PFSK-1 (cell line): Measurements from ENCODE around the gene PPP2R2B.

Experiments
- FOXP2 ChIP-seq: optimal IDR thresholded peaks from 2 replicates; pipeline ENCODE3; 2011; ENCODE audit warnings: borderline replicate concordance, control low read depth, inconsistent platforms; ENCODE audit not compliant: insufficient read depth; ENCODE audit errors: extremely low read length, extremely low read depth
- POLR2AphosphoS5 ChIP-seq: IDR thresholded peaks from 2 replicates; pipeline ENCODE4 v1.6.1; 2012; ENCODE audit warnings: low read depth, mild to moderate bottlenecking, control low read depth, low read length, moderate library complexity
- TF ChIP-seq, protein P1 (sequence below), 2 experiments: IDR thresholded peaks; 2 replicates each; pipeline versions ENCODE4 v1.6.1 to v1.8.0; 2011 to 2012; ENCODE audit warnings: low read depth in 2 of 2, low read length in 2 of 2, control low read depth in 1 of 2, inconsistent platforms in 1 of 2, mild to moderate bottlenecking in 1 of 2, moderate library complexity in 1 of 2; ENCODE audit not compliant: insufficient read depth in 1 of 2

DNA sequence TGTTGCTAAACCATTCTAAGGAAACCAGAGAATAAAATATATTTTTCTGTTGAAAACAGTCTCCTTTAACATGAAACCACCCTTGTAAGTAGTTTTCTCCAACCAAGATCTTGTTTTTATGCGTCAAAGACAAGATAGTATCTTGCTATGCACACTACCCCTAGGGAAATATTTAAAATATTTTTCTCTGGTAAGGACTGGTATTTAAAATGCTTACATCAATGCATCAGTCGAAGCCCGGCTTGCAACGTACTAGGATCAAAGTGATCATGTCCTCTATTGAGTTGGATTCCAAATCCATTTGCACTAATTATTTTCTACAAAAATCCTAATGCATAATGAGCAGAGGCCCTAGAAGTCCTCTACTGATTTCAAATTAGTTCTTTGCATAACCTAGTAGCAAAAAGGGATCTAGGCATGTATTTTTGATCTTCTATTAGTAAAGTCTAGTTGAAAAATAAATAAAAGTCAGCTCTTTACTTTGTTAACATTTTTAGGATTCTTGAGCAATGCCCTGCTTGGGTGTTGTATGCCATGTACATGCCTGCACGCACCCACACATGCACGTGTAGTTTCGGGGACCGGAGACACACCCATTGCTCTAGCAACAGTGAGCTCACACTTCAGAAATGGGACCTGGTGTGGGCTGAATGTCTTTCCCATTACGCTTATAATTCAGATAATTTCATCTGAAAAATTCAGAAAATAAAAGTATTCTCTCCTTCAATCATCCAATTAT is 197.5 kb downstream of the PPP2R2B start:
- no peak for TF ChIP-seq FOXP2
- TF ChIP-seq, protein P1, sequence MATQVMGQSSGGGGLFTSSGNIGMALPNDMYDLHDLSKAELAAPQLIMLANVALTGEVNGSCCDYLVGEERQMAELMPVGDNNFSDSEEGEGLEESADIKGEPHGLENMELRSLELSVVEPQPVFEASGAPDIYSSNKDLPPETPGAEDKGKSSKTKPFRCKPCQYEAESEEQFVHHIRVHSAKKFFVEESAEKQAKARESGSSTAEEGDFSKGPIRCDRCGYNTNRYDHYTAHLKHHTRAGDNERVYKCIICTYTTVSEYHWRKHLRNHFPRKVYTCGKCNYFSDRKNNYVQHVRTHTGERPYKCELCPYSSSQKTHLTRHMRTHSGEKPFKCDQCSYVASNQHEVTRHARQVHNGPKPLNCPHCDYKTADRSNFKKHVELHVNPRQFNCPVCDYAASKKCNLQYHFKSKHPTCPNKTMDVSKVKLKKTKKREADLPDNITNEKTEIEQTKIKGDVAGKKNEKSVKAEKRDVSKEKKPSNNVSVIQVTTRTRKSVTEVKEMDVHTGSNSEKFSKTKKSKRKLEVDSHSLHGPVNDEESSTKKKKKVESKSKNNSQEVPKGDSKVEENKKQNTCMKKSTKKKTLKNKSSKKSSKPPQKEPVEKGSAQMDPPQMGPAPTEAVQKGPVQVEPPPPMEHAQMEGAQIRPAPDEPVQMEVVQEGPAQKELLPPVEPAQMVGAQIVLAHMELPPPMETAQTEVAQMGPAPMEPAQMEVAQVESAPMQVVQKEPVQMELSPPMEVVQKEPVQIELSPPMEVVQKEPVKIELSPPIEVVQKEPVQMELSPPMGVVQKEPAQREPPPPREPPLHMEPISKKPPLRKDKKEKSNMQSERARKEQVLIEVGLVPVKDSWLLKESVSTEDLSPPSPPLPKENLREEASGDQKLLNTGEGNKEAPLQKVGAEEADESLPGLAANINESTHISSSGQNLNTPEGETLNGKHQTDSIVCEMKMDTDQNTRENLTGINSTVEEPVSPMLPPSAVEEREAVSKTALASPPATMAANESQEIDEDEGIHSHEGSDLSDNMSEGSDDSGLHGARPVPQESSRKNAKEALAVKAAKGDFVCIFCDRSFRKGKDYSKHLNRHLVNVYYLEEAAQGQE (IDR thresholded peaks at IDR 0.05; ENCODE audit: insufficient read depth in 1 of 2, low read depth in 2 of 2, low read length in 2 of 2) = no peak
- TF ChIP-seq POLR2AphosphoS5 = no peak
